ENCODE data around the gene GTPBP1. TPM values are rescaled to one million over a fixed set of nuclear protein-coding genes. Genes with fewer than 3 reads are reported as not detected.

Gene GTPBP1
- total and polyA plus RNA-seq, 2 of the 13 experiments (the other 11 are each of a cell fraction or from before 2014, with no cell fraction given), result 22.3 to 27.0 TPM

DNA sequence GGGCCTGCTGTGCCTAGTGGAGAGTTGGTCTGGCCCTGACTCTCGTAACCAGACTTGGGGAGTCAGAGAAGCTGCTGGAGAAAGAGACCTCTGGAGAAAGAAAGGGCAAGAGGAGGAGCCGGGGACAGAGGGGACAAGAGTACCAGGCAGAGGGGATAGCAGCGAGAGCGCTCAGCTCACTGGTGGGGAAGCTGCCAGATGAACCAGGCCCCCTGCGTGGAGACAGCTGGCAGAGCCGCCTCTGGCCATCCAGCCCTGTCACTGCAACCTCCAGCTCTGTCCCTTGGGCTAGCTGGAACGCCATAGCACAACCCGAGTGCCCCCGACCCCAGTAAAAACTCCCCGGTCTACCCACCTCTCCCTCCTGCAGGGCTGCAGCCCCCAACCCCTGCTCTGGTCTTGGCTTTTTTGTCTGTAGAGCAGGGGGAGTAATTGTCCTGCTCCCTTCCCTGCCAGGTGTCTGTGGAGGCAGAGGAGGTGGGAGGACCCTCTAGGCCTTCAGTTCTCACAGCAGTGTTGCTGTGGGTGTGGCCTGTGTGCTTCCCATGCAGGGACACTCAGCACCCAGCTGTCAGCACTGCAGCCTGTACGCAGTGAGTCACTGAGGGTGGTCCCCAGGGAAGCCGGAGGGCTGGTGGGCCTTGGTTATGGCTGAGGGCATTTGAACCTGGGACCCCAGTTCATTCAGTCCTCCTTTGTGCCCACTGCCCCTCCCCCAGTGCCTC is 54.9 kb downstream of the GTPBP1 start (continued):
- TF ChIP-seq, protein P1, sequence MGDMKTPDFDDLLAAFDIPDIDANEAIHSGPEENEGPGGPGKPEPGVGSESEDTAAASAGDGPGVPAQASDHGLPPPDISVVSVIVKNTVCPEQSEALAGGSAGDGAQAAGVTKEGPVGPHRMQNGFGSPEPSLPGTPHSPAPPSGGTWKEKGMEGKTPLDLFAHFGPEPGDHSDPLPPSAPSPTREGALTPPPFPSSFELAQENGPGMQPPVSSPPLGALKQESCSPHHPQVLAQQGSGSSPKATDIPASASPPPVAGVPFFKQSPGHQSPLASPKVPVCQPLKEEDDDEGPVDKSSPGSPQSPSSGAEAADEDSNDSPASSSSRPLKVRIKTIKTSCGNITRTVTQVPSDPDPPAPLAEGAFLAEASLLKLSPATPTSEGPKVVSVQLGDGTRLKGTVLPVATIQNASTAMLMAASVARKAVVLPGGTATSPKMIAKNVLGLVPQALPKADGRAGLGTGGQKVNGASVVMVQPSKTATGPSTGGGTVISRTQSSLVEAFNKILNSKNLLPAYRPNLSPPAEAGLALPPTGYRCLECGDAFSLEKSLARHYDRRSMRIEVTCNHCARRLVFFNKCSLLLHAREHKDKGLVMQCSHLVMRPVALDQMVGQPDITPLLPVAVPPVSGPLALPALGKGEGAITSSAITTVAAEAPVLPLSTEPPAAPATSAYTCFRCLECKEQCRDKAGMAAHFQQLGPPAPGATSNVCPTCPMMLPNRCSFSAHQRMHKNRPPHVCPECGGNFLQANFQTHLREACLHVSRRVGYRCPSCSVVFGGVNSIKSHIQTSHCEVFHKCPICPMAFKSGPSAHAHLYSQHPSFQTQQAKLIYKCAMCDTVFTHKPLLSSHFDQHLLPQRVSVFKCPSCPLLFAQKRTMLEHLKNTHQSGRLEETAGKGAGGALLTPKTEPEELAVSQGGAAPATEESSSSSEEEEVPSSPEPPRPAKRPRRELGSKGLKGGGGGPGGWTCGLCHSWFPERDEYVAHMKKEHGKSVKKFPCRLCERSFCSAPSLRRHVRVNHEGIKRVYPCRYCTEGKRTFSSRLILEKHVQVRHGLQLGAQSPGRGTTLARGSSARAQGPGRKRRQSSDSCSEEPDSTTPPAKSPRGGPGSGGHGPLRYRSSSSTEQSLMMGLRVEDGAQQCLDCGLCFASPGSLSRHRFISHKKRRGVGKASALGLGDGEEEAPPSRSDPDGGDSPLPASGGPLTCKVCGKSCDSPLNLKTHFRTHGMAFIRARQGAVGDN (CRISPR knock-in tag; IDR thresholded peaks at IDR 0.05), result peak; percentile 34; the same call in 1 of the 2 replicates
- TF ChIP-seq, protein P2, sequence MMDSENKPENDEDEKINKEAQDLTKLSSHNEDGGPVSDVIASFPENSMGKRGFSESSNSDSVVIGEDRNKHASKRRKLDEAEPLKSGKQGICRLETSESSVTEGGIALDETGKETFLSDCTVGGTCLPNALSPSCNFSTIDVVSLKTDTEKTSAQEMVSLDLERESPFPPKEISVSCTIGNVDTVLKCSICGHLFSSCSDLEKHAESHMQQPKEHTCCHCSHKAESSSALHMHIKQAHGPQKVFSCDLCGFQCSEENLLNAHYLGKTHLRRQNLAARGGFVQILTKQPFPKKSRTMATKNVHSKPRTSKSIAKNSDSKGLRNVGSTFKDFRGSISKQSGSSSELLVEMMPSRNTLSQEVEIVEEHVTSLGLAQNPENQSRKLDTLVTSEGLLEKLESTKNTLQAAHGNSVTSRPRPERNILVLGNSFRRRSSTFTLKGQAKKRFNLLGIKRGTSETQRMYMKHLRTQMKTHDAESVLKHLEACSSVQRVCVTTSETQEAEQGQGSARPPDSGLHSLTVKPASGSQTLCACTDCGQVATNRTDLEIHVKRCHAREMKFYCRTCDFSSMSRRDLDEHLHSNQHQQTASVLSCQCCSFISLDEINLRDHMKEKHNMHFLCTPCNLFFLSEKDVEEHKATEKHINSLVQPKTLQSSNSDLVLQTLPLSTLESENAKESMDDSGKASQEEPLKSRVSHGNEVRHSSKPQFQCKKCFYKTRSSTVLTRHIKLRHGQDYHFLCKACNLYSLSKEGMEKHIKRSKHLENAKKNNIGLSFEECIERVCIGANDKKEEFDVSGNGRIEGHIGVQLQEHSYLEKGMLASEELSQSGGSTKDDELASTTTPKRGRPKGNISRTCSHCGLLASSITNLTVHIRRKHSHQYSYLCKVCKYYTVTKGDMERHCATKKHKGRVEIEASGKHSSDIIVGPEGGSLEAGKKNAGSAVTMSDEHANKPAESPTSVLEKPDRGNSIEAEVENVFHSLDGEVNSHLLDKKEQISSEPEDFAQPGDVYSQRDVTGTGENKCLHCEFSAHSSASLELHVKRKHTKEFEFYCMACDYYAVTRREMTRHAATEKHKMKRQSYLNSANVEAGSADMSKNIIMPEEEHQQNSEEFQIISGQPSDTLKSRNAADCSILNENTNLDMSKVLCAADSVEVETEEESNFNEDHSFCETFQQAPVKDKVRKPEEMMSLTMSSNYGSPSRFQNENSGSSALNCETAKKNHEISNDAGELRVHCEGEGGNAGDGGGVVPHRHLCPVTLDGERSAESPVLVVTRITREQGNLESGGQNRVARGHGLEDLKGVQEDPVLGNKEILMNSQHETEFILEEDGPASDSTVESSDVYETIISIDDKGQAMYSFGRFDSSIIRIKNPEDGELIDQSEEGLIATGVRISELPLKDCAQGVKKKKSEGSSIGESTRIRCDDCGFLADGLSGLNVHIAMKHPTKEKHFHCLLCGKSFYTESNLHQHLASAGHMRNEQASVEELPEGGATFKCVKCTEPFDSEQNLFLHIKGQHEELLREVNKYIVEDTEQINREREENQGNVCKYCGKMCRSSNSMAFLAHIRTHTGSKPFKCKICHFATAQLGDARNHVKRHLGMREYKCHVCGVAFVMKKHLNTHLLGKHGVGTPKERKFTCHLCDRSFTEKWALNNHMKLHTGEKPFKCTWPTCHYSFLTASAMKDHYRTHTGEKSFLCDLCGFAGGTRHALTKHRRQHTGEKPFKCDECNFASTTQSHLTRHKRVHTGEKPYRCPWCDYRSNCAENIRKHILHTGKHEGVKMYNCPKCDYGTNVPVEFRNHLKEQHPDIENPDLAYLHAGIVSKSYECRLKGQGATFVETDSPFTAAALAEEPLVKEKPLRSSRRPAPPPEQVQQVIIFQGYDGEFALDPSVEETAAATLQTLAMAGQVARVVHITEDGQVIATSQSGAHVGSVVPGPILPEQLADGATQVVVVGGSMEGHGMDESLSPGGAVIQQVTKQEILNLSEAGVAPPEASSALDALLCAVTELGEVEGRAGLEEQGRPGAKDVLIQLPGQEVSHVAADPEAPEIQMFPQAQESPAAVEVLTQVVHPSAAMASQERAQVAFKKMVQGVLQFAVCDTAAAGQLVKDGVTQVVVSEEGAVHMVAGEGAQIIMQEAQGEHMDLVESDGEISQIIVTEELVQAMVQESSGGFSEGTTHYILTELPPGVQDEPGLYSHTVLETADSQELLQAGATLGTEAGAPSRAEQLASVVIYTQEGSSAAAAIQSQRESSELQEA (CRISPR knock-in tag; IDR thresholded peaks at IDR 0.05; ENCODE audit: not compliant biosample characterization), result no peak
- TF ChIP-seq SAP130 (CRISPR knock-in tag; IDR thresholded peaks at IDR 0.05; ENCODE audit: low read depth), result peak; percentile 14; the same call in 1 of the 2 replicates
